Motor neuron (in vitro differentiated cells): ENCODE measurements around the gene ZNF649. TPM values are rescaled to one million over a fixed set of nuclear protein-coding genes. Genes with fewer than 3 reads are reported as not detected.

Experiments
- ATAC-seq, 8 experiments: fragments of 200-7000 bp; cut with Tn5 transposase; replicated peaks in 6 of 8; 2 replicates each; pipeline ENCODE4 v1.8.0; 2021; ENCODE audit warnings: mild to moderate bottlenecking in 8 of 8, moderate library complexity in 8 of 8
- H3K27ac ChIP-seq, 2 donors: fragments of 250-450 bp; sonication (Bioruptor Pico); 2 replicates each; pipeline ENCODE4 v1.9.0; 2021; ENCODE audit warnings: antibody characterized with exemption in 2 of 2, mild to moderate bottlenecking in 2 of 2, moderate library complexity in 1 of 2
- H3K4me1 ChIP-seq, 2 donors: fragments of 250-450 bp; sonication (Bioruptor Pico); replicated peaks in 1 of 2; 2 replicates each; pipeline ENCODE4 v1.6.1; 2021; ENCODE audit warnings: antibody characterized with exemption in 2 of 2, mild to moderate bottlenecking in 2 of 2, moderate library complexity in 1 of 2
- H3K4me3 ChIP-seq, 5 donors: fragments of 250-450 bp; sonication (Bioruptor Pico); 2 replicates each; pipeline ENCODE4 v1.9.0; 2021; ENCODE audit warnings: antibody characterized with exemption in 5 of 5, mild to moderate bottlenecking in 5 of 5, moderate library complexity in 4 of 5
- WGBS, 10 experiments: fragments of 450-650 bp; shearing (Covaris generic); methylation state at CpG; one replicate each; pipeline ENCODE4 v1.0.0; 2022; 5-methylcytosine and 5-hydroxymethylcytosine counted together
- in situ Hi-C, 9 experiments: fragments of 400-800 bp; cut with MboI; loops; one replicate each; pipeline ENCODE4 v1.15.0; 2021; ENCODE audit warnings: low sequenced_read_pairs in 9 of 9, low pct_unique_long_range_greater_than_20kb in 2 of 9; ENCODE audit not compliant: unreplicated experiment in 9 of 9
- total RNA-seq, 8 experiments: library from RNA; unstranded; fragments of 300-600 nt; gene quantifications; 2 replicates each; pipeline versions ENCODE4 v1.2.3 to v1.2.4, GENCODE V29; 2022

Gene ZNF649
- 10 to 100 TPM in 7 of 8 experiments, 1 to 10 TPM in 1; 8.8 to 23.1 (median 17.3) TPM for total RNA-seq

- H3K4me1 ChIP-seq, result peaks cover 0 to 5% of the 10 kb centered on the region in 2 donors
- peak within 1 kb of the TSS; percentile 46 to 96 (median 80) for H3K4me3 ChIP-seq
- ATAC-seq, result peak; percentile 97 to 99 (median 98)
- peak within 1 kb of the TSS; percentile 68 to 77 for H3K27ac ChIP-seq
- WGBS, 10 experiments, result 0 to 20% (median 1%) methylated on average over 3 to 25 of the region's 43 CpGs; no CpG with 5 or more reads in 1 of the 10 experiments
- in situ Hi-C loops, result no loop called here
Observed at GRCh38 chr19:51904331-51905165, at the start of gene ZNF649. Gene ZNF649 (minus strand): TSS chr19:51905017. CDS start chr19:51900107, 4,910 bp downstream.

- no peak overlapping the region for H3K27ac ChIP-seq
- H3K4me3 ChIP-seq, result no peak overlapping the region
- ATAC-seq, result no peak
- in situ Hi-C loops, result no loop called here
- 0 to 100% (median 87%) methylated on average over 1 to 20 of the region's 25 CpGs; no CpG with 5 or more reads in 2 of the 10 experiments for WGBS, 10 experiments
- no peaks in the 10 kb centered on the region for H3K4me1 ChIP-seq
Observed at GRCh38 chr19:51948975-51949374, 44.2 kb upstream of the ZNF649 start.

GRCh38 chr19:51946602-51947001 is 41.8 kb upstream of the ZNF649 start:
- H3K27ac ChIP-seq, result no peak overlapping the region
- 29 to 100% (median 90%) methylated on average over 1 of the region's 1 CpG; no CpG with 5 or more reads in 1 of the 10 experiments for WGBS, 10 experiments
- no peak overlapping the region for H3K4me3 ChIP-seq
- no peak for ATAC-seq
- in situ Hi-C loops, result no loop called here
- no peaks in the 10 kb centered on the region for H3K4me1 ChIP-seq

- Histone ChIP-seq H3K4me3 (no peak overlapping the region), H3K4me1 (no peaks in the 10 kb centered on the region), H3K27ac (no peak overlapping the region)
- no peak for ATAC-seq
- in situ Hi-C loops, result no loop called here
- 73 to 100% (median 95%) methylated on average over 1 to 7 of the region's 7 CpGs for WGBS, 10 experiments
Observed at GRCh38 chr19:51944798-51945552, 40.2 kb upstream of the ZNF649 start.

GRCh38 chr19:51938936-51939335 is 34.1 kb upstream of the ZNF649 start:
- Histone ChIP-seq H3K4me3 (no peak overlapping the region), H3K27ac (no peak overlapping the region), H3K4me1 (no peaks in the 10 kb centered on the region)
- in situ Hi-C loops, result no loop called here
- no peak for ATAC-seq
- 67 to 100% (median 87%) methylated on average over 1 to 2 of the region's 2 CpGs; no CpG with 5 or more reads in 2 of the 10 experiments for WGBS, 10 experiments

GRCh38 chr19:51931921-51932320 is 27.1 kb upstream of the ZNF649 start:
- peaks cover 3 to 6% of the 10 kb centered on the region in 2 donors for H3K4me1 ChIP-seq
- ATAC-seq, result no peak
- no peak overlapping the region for H3K27ac ChIP-seq
- no peak overlapping the region for H3K4me3 ChIP-seq
- in situ Hi-C loops, result no loop called here
- 50 to 100% (median 88%) methylated on average over 1 to 8 of the region's 8 CpGs; no CpG with 5 or more reads in 1 of the 10 experiments for WGBS, 10 experiments

- peaks cover 3 to 6% of the 10 kb centered on the region in 2 donors for H3K4me1 ChIP-seq
- H3K27ac ChIP-seq, result peak overlapping the region in 1 of 2 donors; percentile 89
- ATAC-seq, result no peak
- peak overlapping the region; percentile 68 to 96 (median 77) for H3K4me3 ChIP-seq
- WGBS, 10 experiments, result 0 to 80% (median 25%) methylated on average over 1 to 10 of the region's 13 CpGs; no CpG with 5 or more reads in 2 of the 10 experiments
- in situ Hi-C loops, result no loop called here
Observed at GRCh38 chr19:51927859-51928258, 23.0 kb upstream of the ZNF649 start.

- peak within 1 kb of the TSS; percentile 68 to 96 (median 77) for H3K4me3 ChIP-seq
- in situ Hi-C loops, result no loop called here
- ATAC-seq, result peak; percentile 88 to 95 (median 90)
- WGBS, 10 experiments, result 0 to 3% (median 0%) methylated on average over 1 to 29 of the region's 52 CpGs; no CpG with 5 or more reads in 1 of the 10 experiments
- peaks cover 3 to 6% of the 10 kb centered on the region in 2 donors for H3K4me1 ChIP-seq
- H3K27ac ChIP-seq, result peak within 1 kb of the TSS; percentile 89 to 97
Observed at GRCh38 chr19:51926784-51927741, 22.2 kb upstream of the ZNF649 start, which contains the start of gene ZNF613. Gene ZNF613 (plus strand): TSS chr19:51927472. CDS start chr19:51936221, 8,749 bp downstream.

- no peak for ATAC-seq
- H3K27ac ChIP-seq, result peak overlapping the region; percentile 89 to 97
- 0 to 83% (median 30%) methylated on average over 1 to 10 of the region's 11 CpGs; no CpG with 5 or more reads in 2 of the 10 experiments for WGBS, 10 experiments
- in situ Hi-C loops, result no loop called here
- peak overlapping the region; percentile 68 to 96 (median 77) for H3K4me3 ChIP-seq
- H3K4me1 ChIP-seq, result peaks cover 3 to 6% of the 10 kb centered on the region in 2 donors
Observed at GRCh38 chr19:51926426-51926783, 21.6 kb upstream of the ZNF649 start.

GRCh38 chr19:51921949-51922348 is 17.1 kb upstream of the ZNF649 start:
- in situ Hi-C loops, result no loop called here
- Histone ChIP-seq H3K4me1 (no peaks in the 10 kb centered on the region), H3K4me3 (no peak overlapping the region), H3K27ac (no peak overlapping the region)
- 0 to 93% (median 72%) methylated on average over 1 to 6 of the region's 8 CpGs; no CpG with 5 or more reads in 3 of the 10 experiments for WGBS, 10 experiments
- ATAC-seq, result no peak

- H3K4me3 ChIP-seq, result no peak overlapping the region
- in situ Hi-C loops, result no loop called here
- WGBS, 10 experiments, result 0 to 83% (median 62%) methylated on average over 1 to 3 of the region's 3 CpGs; no CpG with 5 or more reads in 6 of the 10 experiments
- no peaks in the 10 kb centered on the region for H3K4me1 ChIP-seq
- H3K27ac ChIP-seq, result no peak overlapping the region
- no peak for ATAC-seq
Observed at GRCh38 chr19:51919606-51920005, 14.8 kb upstream of the ZNF649 start.

- Histone ChIP-seq H3K27ac (no peak overlapping the region), H3K4me3 (no peak overlapping the region), H3K4me1 (no peaks in the 10 kb centered on the region)
- in situ Hi-C loops, result no loop called here
- no peak for ATAC-seq
- 0 to 70% (median 50%) methylated on average over 1 of the region's 1 CpG; no CpG with 5 or more reads in 3 of the 10 experiments for WGBS, 10 experiments
Observed at GRCh38 chr19:51916167-51916566, 11.3 kb upstream of the ZNF649 start.
